Left ventricle myocardium inferior (tissue), 1 donor: ENCODE data around the gene SOS2. TPM values are rescaled to one million over a fixed set of nuclear protein-coding genes. Genes with fewer than 3 reads are reported as not detected.

ENCODE experiments used
- DNase-seq: peaks from one replicate; pipeline ENCODE4 v3.0.0-alpha.2; 2020
- H3K27ac ChIP-seq: fragments of 200-600 bp; replicated peaks from 2 replicates; pipeline ENCODE4 v1.8.0; 2021
- H3K27me3 ChIP-seq: fragments of 200-600 bp; 2 replicates; pipeline ENCODE4 v1.8.0; 2021; ENCODE audit warnings: low read depth
- H3K36me3 ChIP-seq: fragments of 200-600 bp; 2 replicates; pipeline ENCODE4 v1.8.0; 2021
- H3K4me1 ChIP-seq: fragments of 200-600 bp; 2 replicates; pipeline ENCODE4 v1.8.0; 2021
- H3K4me3 ChIP-seq: fragments of 200-600 bp; 2 replicates; pipeline ENCODE4 v1.8.0; 2021; ENCODE audit warnings: mild to moderate bottlenecking, moderate library complexity
- H3K9me3 ChIP-seq: fragments of 200-600 bp; replicated peaks from 2 replicates; pipeline ENCODE4 v1.8.0; 2021
- intact Hi-C: fragments of 100-400 bp; cut with micrococcal nuclease; formaldehyde crosslinking; loops from one replicate; pipeline ENCODE4 v1.11.0; 2022
- total RNA-seq: library from RNA; stranded (reverse); fragmentation: NEBNext Ultra II Directional; extraction: Animal tissue kit (Norgen Biotek cat#: 25700); gene quantifications from one replicate; pipeline ENCODE4 v1.2.1, GENCODE V29; 2021
- TF ChIP-seq, protein P1 (sequence below): fragments of 200-600 bp; IDR thresholded peaks from 2 replicates; pipeline ENCODE4 v1.8.0; 2021; ENCODE audit warnings: antibody characterized with exemption, mild to moderate bottlenecking, borderline replicate concordance
- donor health status: DM: no; HTN: yes; CAD: no; lungs with severe emphysema.

The SOS2 gene
- total RNA-seq, 1 donor from 2014 or later: 33.0 TPM

DNA sequence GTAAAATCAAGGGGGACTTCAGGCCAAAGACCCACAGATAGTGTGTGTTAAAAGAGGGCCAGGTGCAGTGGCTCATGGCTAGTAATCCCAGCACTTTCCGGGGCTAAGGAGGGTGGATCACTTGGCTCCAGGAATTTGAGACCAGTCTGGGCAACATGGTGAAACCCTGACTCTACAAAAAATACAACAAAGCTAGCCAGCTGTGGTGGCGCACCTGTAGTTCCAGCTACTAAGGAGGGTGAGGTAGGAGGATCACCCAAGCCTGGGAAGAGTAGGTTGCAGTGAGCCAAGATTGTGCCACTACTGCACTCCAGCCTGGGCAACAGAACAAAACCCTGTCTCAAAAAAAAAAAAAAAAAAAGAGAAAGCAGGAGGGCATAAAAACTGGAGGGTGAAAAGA, 123.5 kb downstream of the SOS2 start:
- DNase-seq: no peak
- TF ChIP-seq, protein P1, sequence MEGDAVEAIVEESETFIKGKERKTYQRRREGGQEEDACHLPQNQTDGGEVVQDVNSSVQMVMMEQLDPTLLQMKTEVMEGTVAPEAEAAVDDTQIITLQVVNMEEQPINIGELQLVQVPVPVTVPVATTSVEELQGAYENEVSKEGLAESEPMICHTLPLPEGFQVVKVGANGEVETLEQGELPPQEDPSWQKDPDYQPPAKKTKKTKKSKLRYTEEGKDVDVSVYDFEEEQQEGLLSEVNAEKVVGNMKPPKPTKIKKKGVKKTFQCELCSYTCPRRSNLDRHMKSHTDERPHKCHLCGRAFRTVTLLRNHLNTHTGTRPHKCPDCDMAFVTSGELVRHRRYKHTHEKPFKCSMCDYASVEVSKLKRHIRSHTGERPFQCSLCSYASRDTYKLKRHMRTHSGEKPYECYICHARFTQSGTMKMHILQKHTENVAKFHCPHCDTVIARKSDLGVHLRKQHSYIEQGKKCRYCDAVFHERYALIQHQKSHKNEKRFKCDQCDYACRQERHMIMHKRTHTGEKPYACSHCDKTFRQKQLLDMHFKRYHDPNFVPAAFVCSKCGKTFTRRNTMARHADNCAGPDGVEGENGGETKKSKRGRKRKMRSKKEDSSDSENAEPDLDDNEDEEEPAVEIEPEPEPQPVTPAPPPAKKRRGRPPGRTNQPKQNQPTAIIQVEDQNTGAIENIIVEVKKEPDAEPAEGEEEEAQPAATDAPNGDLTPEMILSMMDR: no peak
- Histone ChIP-seq H3K36me3 (peaks cover 53% of the 10 kb centered on the region), H3K9me3 (no peaks in the 10 kb centered on the region), H3K27me3 (no peaks in the 10 kb centered on the region), H3K27ac (no peak overlapping the region), H3K4me1 (peaks cover 11% of the 10 kb centered on the region), H3K4me3 (no peak overlapping the region)
- intact Hi-C loops: loop anchor here (10.0 kb wide), 1 partner anchor 243 kb away; no protein-coding TSS in a partner anchor

DNA sequence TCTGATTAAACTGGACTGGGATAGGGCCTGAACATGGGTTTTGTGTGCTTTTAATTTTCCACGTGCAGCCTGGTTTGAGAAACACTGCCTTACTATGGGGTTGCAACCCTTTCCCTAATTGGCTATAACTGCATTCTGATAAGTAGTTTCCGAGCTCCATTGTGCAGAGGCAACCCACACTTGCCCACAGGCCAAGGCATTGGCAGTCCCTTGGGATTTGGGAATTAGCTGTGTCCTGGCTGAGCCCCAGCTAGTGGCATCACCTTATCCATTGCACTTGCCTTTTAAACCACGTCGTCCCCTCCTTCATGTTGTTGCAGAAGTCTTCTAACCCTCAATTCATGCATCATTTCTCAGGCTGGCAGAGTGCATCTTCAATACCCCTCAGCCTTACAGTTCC, 125.2 kb downstream of the SOS2 start:
- H3K36me3 ChIP-seq: peaks cover 37% of the 10 kb centered on the region
- no peaks in the 10 kb centered on the region for H3K9me3 ChIP-seq
- no peaks in the 10 kb centered on the region for H3K27me3 ChIP-seq
- TF ChIP-seq, protein P1: no peak
- intact Hi-C loops: loop anchor here (10.0 kb wide), 1 partner anchor 241 kb away; no protein-coding TSS in a partner anchor
- DNase-seq: no peak
- peaks cover 9% of the 10 kb centered on the region for H3K4me1 ChIP-seq
- no peak overlapping the region for H3K4me3 ChIP-seq
- H3K27ac ChIP-seq: no peak overlapping the region

GRCh38 chr14:50103558-50103957, 127.8 kb downstream of the SOS2 start:
- Histone ChIP-seq H3K27me3 (no peaks in the 10 kb centered on the region), H3K27ac (no peak overlapping the region), H3K4me1 (peaks cover 9% of the 10 kb centered on the region), H3K36me3 (peaks cover 10% of the 10 kb centered on the region), H3K9me3 (no peaks in the 10 kb centered on the region), H3K4me3 (no peak overlapping the region)
- DNase-seq: no peak
- intact Hi-C loops: loop anchor here (10.0 kb wide), 1 partner anchor 239 kb away; no protein-coding TSS in a partner anchor
- TF ChIP-seq, protein P1: no peak

DNA sequence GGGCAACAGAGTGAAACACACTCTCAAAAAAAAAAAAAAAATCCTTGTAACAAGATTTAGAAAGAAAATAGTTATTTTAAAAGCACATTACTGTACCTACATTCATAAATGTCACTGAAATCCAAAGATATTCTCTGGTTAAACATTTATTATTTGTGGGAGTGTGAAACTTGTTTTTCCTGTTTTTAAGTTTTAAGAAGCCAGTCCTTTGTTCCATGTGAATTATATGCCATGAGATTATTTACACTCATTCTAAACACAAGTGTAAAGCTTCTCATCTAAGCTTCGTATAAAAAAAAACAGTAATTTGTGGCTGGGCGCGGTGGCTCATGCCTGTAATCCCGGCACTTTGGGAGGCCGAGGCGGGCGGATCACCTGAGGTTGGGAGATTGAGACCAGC, 130.0 kb downstream of the SOS2 start:
- TF ChIP-seq, protein P1: no peak
- no peaks in the 10 kb centered on the region for H3K9me3 ChIP-seq
- H3K36me3 ChIP-seq: no peaks in the 10 kb centered on the region
- H3K4me1 ChIP-seq: peaks cover 9% of the 10 kb centered on the region
- no peak for DNase-seq
- H3K4me3 ChIP-seq: no peak overlapping the region
- H3K27me3 ChIP-seq: no peaks in the 10 kb centered on the region
- intact Hi-C loops: loop anchor here (10.0 kb wide), 1 partner anchor 237 kb away; no protein-coding TSS in a partner anchor
- no peak overlapping the region for H3K27ac ChIP-seq

DNA sequence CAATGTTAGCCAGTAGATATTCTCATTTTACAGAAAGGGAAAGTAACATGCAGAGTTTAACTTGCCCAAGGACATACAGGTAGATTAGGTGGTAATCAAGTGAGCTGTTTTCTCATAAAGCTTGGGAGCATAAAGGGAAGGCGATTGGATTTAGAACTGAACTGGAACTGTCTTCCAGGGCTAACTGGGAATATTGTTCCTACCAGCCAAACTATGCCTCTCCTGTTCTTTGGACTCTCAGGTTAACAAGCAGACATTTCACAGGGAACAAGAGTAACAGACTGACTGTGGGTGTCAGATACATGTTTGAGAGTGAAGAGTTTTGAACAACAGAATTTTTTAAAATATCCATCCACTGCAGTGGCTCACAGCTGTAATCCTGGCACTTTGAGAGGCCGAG, 130.6 kb downstream of the SOS2 start:
- H3K4me3 ChIP-seq: no peak overlapping the region
- H3K27ac ChIP-seq: no peak overlapping the region
- TF ChIP-seq, protein P1: no peak
- no peaks in the 10 kb centered on the region for H3K27me3 ChIP-seq
- intact Hi-C loops: loop anchor here (10.0 kb wide), 1 partner anchor 236 kb away; no protein-coding TSS in a partner anchor
- no peaks in the 10 kb centered on the region for H3K36me3 ChIP-seq
- H3K4me1 ChIP-seq: peaks cover 9% of the 10 kb centered on the region
- H3K9me3 ChIP-seq: no peaks in the 10 kb centered on the region
- no peak for DNase-seq
